Fibroblast of the aortic adventitia (primary cell): ENCODE measurements around the gene POU2AF3. TPM values are rescaled to one million over a fixed set of nuclear protein-coding genes. Genes with fewer than 3 reads are reported as not detected.

ENCODE experiments used
- DNase-seq: peaks from one replicate; pipeline ENCODE4 v3.0.0-alpha.2; 2010; ENCODE audit warnings: low read depth
- H3K4me3 ChIP-seq: 2 replicates; pipeline ENCODE4 v1.5.1; 2011; ENCODE audit warnings: low read depth, mild to moderate bottlenecking, control low read depth, low read length, moderate library complexity
- total RNA-seq: library from RNA; depleted of rRNA; stranded (reverse); fragments of >200 nt; gene quantifications from 2 replicates; pipeline ENCODE4 v1.2.3, GENCODE V29; 2012; ENCODE audit warnings: low replicate concordance
- TF ChIP-seq, protein P1 (sequence below): IDR thresholded peaks from 2 replicates; pipeline ENCODE4 v1.5.1; 2011; ENCODE audit warnings: mild to moderate bottlenecking, low read length, control low read depth, inconsistent platforms; ENCODE audit not compliant: insufficient read depth

POU2AF3 gene
- total RNA-seq, 1 donor, result 0.45 TPM

DNA sequence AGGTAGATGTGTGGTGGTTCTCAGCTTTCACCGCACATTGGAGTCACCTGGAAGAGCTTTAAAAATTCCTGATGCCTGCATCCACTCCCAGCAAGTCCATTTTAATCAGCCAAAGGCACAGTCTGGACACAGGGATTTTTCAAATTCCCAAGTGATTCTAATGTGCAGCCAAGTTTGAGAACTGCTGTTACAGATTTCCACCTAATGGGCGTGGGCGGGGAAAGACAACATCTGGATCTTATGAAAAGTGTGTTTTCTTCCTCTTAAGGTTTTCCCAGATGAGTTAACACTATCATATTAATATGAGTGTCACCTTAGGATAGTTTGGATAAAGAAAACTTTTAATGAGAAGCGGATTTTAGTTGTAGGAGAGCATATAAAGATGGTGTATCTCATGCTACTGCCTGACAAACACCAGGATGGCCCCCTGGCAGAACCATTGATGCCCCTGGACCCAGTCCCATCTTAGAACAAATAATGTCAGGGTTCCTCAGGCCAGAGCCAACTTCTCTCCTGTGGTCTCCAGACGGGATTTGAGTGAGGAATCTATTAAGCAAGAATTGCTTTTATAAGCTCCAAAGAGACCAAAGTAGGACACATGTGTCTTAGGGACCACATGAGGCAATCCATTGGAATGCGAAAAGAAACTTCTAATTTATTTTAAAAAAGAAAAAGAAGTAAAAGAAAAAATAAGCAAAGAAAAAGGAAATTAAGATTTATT is 48.8 kb downstream of the POU2AF3 start:
- peak; percentile 69 for DNase-seq
- H3K4me3 ChIP-seq, result no peak overlapping the region
- TF ChIP-seq, protein P1, sequence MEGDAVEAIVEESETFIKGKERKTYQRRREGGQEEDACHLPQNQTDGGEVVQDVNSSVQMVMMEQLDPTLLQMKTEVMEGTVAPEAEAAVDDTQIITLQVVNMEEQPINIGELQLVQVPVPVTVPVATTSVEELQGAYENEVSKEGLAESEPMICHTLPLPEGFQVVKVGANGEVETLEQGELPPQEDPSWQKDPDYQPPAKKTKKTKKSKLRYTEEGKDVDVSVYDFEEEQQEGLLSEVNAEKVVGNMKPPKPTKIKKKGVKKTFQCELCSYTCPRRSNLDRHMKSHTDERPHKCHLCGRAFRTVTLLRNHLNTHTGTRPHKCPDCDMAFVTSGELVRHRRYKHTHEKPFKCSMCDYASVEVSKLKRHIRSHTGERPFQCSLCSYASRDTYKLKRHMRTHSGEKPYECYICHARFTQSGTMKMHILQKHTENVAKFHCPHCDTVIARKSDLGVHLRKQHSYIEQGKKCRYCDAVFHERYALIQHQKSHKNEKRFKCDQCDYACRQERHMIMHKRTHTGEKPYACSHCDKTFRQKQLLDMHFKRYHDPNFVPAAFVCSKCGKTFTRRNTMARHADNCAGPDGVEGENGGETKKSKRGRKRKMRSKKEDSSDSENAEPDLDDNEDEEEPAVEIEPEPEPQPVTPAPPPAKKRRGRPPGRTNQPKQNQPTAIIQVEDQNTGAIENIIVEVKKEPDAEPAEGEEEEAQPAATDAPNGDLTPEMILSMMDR, result no peak

DNA sequence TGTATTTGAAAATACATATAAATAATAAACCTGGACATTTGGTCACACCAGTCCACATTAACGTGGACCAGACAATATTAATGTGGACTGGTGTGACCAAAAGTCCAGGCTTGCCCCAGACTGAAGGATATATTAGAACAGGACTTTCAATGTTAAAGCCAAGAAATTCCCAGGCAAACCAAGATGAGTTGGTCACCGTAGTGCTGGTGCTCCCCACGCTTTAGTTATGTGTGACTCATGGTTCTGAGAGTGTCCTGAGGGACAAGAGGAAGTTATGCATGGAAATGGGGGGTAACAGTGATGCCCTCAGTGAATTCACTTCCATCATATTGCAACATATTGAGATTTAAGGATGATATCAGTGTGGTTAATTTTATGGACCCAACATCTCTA is 49.4 kb downstream of the POU2AF3 start:
- DNase-seq, result peak; percentile 46
- TF ChIP-seq, protein P1, result no peak
- H3K4me3 ChIP-seq, result no peak overlapping the region

DNA sequence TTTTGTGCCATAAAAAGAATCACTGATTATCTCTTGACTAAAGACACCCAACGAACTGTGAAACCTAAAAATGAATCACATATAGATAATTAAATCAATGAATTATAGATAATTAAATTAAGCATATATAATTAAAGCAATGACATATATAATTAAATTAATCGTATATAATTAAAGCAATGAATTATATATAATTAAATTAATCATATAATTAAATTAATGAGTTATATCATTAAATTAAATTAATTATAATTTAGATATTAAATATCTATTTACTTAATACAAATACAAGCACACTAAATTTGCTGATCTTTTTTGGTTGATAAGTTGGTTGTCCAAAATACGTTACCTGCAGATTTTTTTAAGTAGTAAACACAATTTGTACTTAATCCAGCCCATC is 49.8 kb downstream of the POU2AF3 start:
- DNase-seq, result no peak
- TF ChIP-seq, protein P1, result no peak
- no peak overlapping the region for H3K4me3 ChIP-seq

DNA sequence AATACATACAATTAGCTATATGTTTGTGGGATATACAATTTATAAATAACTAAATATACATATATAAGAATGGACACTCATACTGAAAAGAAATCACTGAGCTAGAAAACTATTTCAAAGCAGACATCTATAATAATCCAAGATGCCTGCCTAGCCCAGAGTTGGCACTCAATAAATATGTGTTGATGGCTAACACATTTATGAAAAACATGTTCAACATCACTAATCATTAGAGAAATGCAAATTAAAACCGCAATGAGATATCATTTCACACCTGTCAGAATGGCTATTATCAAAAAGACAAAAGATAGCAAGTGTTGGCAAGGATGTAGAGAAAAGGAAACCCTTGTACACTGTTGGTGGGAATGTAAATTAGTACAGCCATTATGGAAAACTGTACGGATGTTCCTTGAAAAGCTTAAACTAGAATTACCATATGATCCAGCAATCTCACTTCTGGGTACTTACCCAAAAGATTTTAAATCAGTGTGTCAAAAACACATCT is 50.9 kb downstream of the POU2AF3 start:
- TF ChIP-seq, protein P1, result no peak
- H3K4me3 ChIP-seq, result no peak overlapping the region
- no peak for DNase-seq

DNA sequence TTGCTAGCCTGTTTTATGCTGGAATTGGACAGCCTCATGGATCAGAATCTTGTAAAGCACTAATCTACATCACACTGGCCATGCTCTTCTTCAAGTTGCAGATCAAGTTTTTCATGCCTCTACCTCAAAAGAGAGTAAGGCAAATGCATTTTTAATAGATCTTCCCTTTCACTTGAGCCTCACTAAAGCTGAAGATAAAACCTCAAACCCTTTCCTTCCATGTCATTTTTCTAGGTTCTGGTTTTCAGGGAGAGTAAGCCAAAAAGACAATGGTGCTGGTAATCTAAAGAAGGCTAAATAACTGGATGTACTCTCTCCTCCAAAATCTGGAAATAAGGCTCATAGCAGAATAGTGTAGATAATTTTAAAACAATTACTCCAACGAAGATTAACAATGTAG is 52.5 kb downstream of the POU2AF3 start:
- H3K4me3 ChIP-seq, result no peak overlapping the region
- DNase-seq, result no peak
- TF ChIP-seq, protein P1, result no peak

DNA sequence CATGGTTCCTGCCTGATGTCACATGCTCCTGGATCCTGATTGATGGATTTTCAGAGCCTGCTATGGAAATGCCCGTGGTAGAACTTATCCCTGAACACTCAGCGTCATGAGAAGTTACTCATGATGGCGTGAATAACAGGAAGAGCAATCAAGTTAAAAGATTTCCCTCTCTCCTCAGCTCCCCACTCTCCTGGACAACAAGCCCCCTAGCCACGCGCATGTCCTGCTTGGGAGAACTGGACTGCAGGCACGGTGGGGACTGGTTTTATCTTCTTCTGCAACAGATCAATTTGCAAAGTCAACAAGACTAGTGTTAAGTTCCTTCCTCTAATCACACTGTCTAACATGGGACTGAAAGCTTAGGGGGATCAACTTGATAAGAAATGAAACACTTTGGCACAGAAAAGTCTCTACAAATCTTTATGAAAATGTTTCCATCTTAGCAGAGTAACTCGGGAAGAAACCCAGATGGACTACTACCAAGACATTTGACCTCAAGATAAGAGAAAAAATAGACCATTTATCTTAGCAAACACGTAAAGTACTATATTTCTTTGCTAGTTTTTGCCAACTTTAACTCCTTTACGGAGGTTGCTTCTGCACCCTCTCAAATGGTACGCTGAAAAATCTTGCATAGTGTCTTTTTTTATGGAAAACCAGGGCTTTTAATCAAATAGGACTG is 53.2 kb downstream of the POU2AF3 start:
- no peak overlapping the region for H3K4me3 ChIP-seq
- DNase-seq, result peak; percentile 74
- TF ChIP-seq, protein P1, result no peak
